H7 (cell line): Measurements from ENCODE around the gene F2RL1. TPM values are rescaled to one million over a fixed set of nuclear protein-coding genes. Genes with fewer than 3 reads are reported as not detected.
"Not testable (repeated sequence)": the region's sequence is repeated elsewhere in the genome, so short reads cannot be mapped to it uniquely, and the experiment has no call there.

Experiments
- DNase-seq: peaks from one replicate; pipeline ENCODE4 v3.0.0; 2012
- H3K27me3 ChIP-seq: 2 replicates; pipeline ENCODE4 v1.6.0; 2011; ENCODE audit warnings: mild to moderate bottlenecking, low read length; ENCODE audit not compliant: control insufficient read depth, insufficient read depth
- H3K36me3 ChIP-seq: replicated peaks from 2 replicates; pipeline ENCODE4 v1.5.1; 2011; ENCODE audit warnings: low read length; ENCODE audit not compliant: control insufficient read depth, insufficient read depth
- H3K4me3 ChIP-seq: 2 replicates; pipeline ENCODE4 v1.5.1; 2011; ENCODE audit warnings: low read depth, mild to moderate bottlenecking, control low read depth, low read length, moderate library complexity; ENCODE audit not compliant: insufficient read depth
- total RNA-seq: library from RNA; depleted of rRNA; stranded (reverse); fragments of >200 nt; shearing (Covaris generic); gene quantifications from 2 replicates; pipeline ENCODE4 v1.2.3, GENCODE V29; 2014

F2RL1 gene
- total RNA-seq, 1 experiment from 2014 or later: 40.7 TPM

GRCh38 chr5:76850543-76851145 is 31.8 kb downstream of the F2RL1 start:
- no peak overlapping the region for H3K4me3 ChIP-seq
- DNase-seq: no peak

GRCh38 chr5:76851728-76852369 is 33.0 kb downstream of the F2RL1 start:
- Histone ChIP-seq H3K27me3 (no peaks in the 10 kb centered on the region), H3K36me3 (no peaks in the 10 kb centered on the region), H3K4me3 (no peak overlapping the region)
- no peak for DNase-seq

More at GRCh38 chr5:76850543-76851145, 31.8 kb downstream of the F2RL1 start:
- no peaks in the 10 kb centered on the region for H3K36me3 ChIP-seq
- no peaks in the 10 kb centered on the region for H3K27me3 ChIP-seq

- DNase-seq: no peak
- Histone ChIP-seq H3K4me3 (no peak overlapping the region), H3K27me3 (no peaks in the 10 kb centered on the region), H3K36me3 (no peaks in the 10 kb centered on the region)
These were observed 33.9 kb downstream of the F2RL1 start for GRCh38 chr5:76852772-76853171.

- H3K27me3 ChIP-seq, DNase-seq: not testable (repeated sequence)
These were observed 34.9 kb downstream of the F2RL1 start for GRCh38 chr5:76853741-76854140.

GRCh38 chr5:76854644-76855043 is 35.8 kb downstream of the F2RL1 start:
- Histone ChIP-seq H3K4me3 (no peak overlapping the region), H3K36me3 (no peaks in the 10 kb centered on the region), H3K27me3 (no peaks in the 10 kb centered on the region)
- DNase-seq: no peak

More at GRCh38 chr5:76853741-76854140, 34.9 kb downstream of the F2RL1 start:
- H3K4me3 ChIP-seq, H3K36me3 ChIP-seq: not testable (repeated sequence)

- not testable (repeated sequence) for H3K4me3 ChIP-seq, H3K36me3 ChIP-seq, H3K27me3 ChIP-seq, DNase-seq
These were observed 36.7 kb downstream of the F2RL1 start for GRCh38 chr5:76855501-76855900.

- no peak for DNase-seq
- no peaks in the 10 kb centered on the region for H3K36me3 ChIP-seq
- H3K4me3 ChIP-seq: no peak overlapping the region
- no peaks in the 10 kb centered on the region for H3K27me3 ChIP-seq
These were observed 37.1 kb downstream of the F2RL1 start for GRCh38 chr5:76855961-76856360.

GRCh38 chr5:76856800-76857199 is 38.0 kb downstream of the F2RL1 start:
- H3K4me3 ChIP-seq, H3K27me3 ChIP-seq, DNase-seq, H3K36me3 ChIP-seq: not testable (repeated sequence)

- no peak overlapping the region for H3K4me3 ChIP-seq
- DNase-seq: no peak
- H3K36me3 ChIP-seq: no peaks in the 10 kb centered on the region
- H3K27me3 ChIP-seq: no peaks in the 10 kb centered on the region
These were observed 40.9 kb downstream of the F2RL1 start for GRCh38 chr5:76859591-76860247.

- H3K36me3 ChIP-seq: no peaks in the 10 kb centered on the region
- no peaks in the 10 kb centered on the region for H3K27me3 ChIP-seq
- no peak overlapping the region for H3K4me3 ChIP-seq
- DNase-seq: no peak
These were observed 42.8 kb downstream of the F2RL1 start for GRCh38 chr5:76861612-76862011.

GRCh38 chr5:76863001-76863400 is 44.2 kb downstream of the F2RL1 start:
- Histone ChIP-seq H3K27me3 (no peaks in the 10 kb centered on the region), H3K36me3 (no peaks in the 10 kb centered on the region), H3K4me3 (no peak overlapping the region)
- DNase-seq: no peak

- no peaks in the 10 kb centered on the region for H3K27me3 ChIP-seq
- no peak overlapping the region for H3K4me3 ChIP-seq
- no peak for DNase-seq
- no peaks in the 10 kb centered on the region for H3K36me3 ChIP-seq
These were observed 47.7 kb downstream of the F2RL1 start for GRCh38 chr5:76866503-76866902.

- H3K36me3 ChIP-seq: no peaks in the 10 kb centered on the region
- no peak overlapping the region for H3K4me3 ChIP-seq
- no peak for DNase-seq
- no peaks in the 10 kb centered on the region for H3K27me3 ChIP-seq
These were observed 48.2 kb downstream of the F2RL1 start for GRCh38 chr5:76867038-76867437.

GRCh38 chr5:76867827-76868693 is 49.2 kb downstream of the F2RL1 start:
- H3K27me3 ChIP-seq: no peaks in the 10 kb centered on the region
- no peak overlapping the region for H3K4me3 ChIP-seq
- peak; percentile 68 for DNase-seq
- no peaks in the 10 kb centered on the region for H3K36me3 ChIP-seq
